ENCODE measurements around the gene ING4.

DNA sequence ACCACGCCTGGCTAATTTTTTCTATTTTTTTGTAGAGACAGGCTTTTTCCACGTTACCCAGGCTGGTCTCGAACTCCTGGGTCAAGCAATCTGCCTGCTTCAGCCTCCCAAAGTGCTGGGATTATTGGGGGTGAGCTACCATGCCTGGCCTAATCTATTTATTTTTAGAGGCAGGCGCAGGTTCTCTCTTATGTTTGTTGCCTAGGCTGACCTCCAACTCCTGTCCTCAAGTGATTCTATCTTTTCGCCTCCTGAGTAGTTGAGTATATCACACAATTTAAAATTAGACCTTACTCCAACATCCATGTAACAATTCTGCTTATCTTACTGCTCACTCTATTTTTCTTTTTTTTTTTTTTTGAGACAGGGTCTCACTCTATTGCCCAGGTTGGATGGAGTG is 8.9 kb downstream of the ING4 start:
- TF ChIP-seq POLR2A (IDR thresholded peaks at IDR 0.05) (no peak), EP300 (IDR thresholded peaks at IDR 0.05) (no peak), POLR2AphosphoS5 (IDR thresholded peaks at IDR 0.05) (no peak)
- TF ChIP-seq, protein P1, sequence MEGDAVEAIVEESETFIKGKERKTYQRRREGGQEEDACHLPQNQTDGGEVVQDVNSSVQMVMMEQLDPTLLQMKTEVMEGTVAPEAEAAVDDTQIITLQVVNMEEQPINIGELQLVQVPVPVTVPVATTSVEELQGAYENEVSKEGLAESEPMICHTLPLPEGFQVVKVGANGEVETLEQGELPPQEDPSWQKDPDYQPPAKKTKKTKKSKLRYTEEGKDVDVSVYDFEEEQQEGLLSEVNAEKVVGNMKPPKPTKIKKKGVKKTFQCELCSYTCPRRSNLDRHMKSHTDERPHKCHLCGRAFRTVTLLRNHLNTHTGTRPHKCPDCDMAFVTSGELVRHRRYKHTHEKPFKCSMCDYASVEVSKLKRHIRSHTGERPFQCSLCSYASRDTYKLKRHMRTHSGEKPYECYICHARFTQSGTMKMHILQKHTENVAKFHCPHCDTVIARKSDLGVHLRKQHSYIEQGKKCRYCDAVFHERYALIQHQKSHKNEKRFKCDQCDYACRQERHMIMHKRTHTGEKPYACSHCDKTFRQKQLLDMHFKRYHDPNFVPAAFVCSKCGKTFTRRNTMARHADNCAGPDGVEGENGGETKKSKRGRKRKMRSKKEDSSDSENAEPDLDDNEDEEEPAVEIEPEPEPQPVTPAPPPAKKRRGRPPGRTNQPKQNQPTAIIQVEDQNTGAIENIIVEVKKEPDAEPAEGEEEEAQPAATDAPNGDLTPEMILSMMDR (IDR thresholded peaks at IDR 0.05), result no peak

Measured in upper lobe of left lung (tissue), 4 donors.